Activated naive CD4-positive, alpha-beta T cell treated with anti-CD3 and anti-CD28 coated beads, Interleukin-2, amount 50 U/mL, for 24 hours (primary cell): ENCODE results near the gene CELF2.
"Not testable (repeated sequence)": the region's sequence is repeated elsewhere in the genome, so short reads cannot be mapped to it uniquely, and the experiment has no call there.

ENCODE experiments used
- H3K27ac Mint-ChIP-seq: one replicate; pipeline ENCODE4 v1.8.0; 2021; ENCODE audit warnings: mild to moderate bottlenecking, mixed read lengths
- H3K27me3 Mint-ChIP-seq: one replicate; pipeline ENCODE4 v1.8.0; 2021; ENCODE audit warnings: mixed read lengths
- H3K36me3 Mint-ChIP-seq: one replicate; pipeline ENCODE4 v1.8.0; 2021; ENCODE audit warnings: mixed read lengths
- H3K4me1 Mint-ChIP-seq: one replicate; pipeline ENCODE4 v1.8.0; 2021; ENCODE audit warnings: mixed read lengths
- H3K4me3 Mint-ChIP-seq: one replicate; pipeline ENCODE4 v1.8.0; 2021; ENCODE audit warnings: mild to moderate bottlenecking, mixed read lengths
- H3K9me3 Mint-ChIP-seq: one replicate; pipeline ENCODE4 v1.8.0; 2021; ENCODE audit warnings: mixed read lengths

The CELF2 gene

GRCh38 chr10:11179516-11180105 is 161.9 kb downstream of the CELF2 start:
- peaks cover 37% of the 10 kb centered on the region for H3K4me1 Mint-ChIP-seq
- no peaks in the 10 kb centered on the region for H3K9me3 Mint-ChIP-seq
- H3K4me3 Mint-ChIP-seq, result no peak overlapping the region
- H3K36me3 Mint-ChIP-seq, result peaks cover 39% of the 10 kb centered on the region
- no peaks in the 10 kb centered on the region for H3K27me3 Mint-ChIP-seq
- peak overlapping the region; percentile 99 for H3K27ac Mint-ChIP-seq

GRCh38 chr10:11180228-11180627 is 162.6 kb downstream of the CELF2 start:
- no peaks in the 10 kb centered on the region for H3K9me3 Mint-ChIP-seq
- no peaks in the 10 kb centered on the region for H3K27me3 Mint-ChIP-seq
- H3K4me1 Mint-ChIP-seq, result peaks cover 43% of the 10 kb centered on the region
- H3K4me3 Mint-ChIP-seq, result no peak overlapping the region
- peak overlapping the region; percentile 99 for H3K27ac Mint-ChIP-seq
- peaks cover 41% of the 10 kb centered on the region for H3K36me3 Mint-ChIP-seq

GRCh38 chr10:11181978-11182377 is 164.3 kb downstream of the CELF2 start:
- Mint-ChIP-seq H3K27me3 (no peaks in the 10 kb centered on the region), H3K27ac (peak overlapping the region; percentile 91), H3K36me3 (peaks cover 55% of the 10 kb centered on the region), H3K9me3 (peaks cover 5% of the 10 kb centered on the region), H3K4me3 (peak overlapping the region; percentile 50), H3K4me1 (peaks cover 59% of the 10 kb centered on the region)

GRCh38 chr10:11183015-11183414 is 165.3 kb downstream of the CELF2 start:
- H3K27me3 Mint-ChIP-seq, result no peaks in the 10 kb centered on the region
- peaks cover 5% of the 10 kb centered on the region for H3K9me3 Mint-ChIP-seq
- H3K4me1 Mint-ChIP-seq, result peaks cover 70% of the 10 kb centered on the region
- H3K36me3 Mint-ChIP-seq, result peaks cover 59% of the 10 kb centered on the region
- peak overlapping the region; percentile 50 for H3K4me3 Mint-ChIP-seq
- peak overlapping the region; percentile 91 for H3K27ac Mint-ChIP-seq

- Mint-ChIP-seq H3K27me3 (no peaks in the 10 kb centered on the region), H3K9me3 (peaks cover 5% of the 10 kb centered on the region), H3K4me1 (peaks cover 81% of the 10 kb centered on the region), H3K27ac (peak overlapping the region; percentile 89), H3K4me3 (peak overlapping the region; percentile 34), H3K36me3 (peaks cover 61% of the 10 kb centered on the region)
Observed at GRCh38 chr10:11184093-11184492, 166.4 kb downstream of the CELF2 start.

- H3K4me1 Mint-ChIP-seq, result peaks cover 92% of the 10 kb centered on the region
- H3K27me3 Mint-ChIP-seq, H3K9me3 Mint-ChIP-seq, H3K4me3 Mint-ChIP-seq: not testable (repeated sequence)
- H3K36me3 Mint-ChIP-seq, result peaks cover 65% of the 10 kb centered on the region
- peak overlapping the region; percentile 31 for H3K27ac Mint-ChIP-seq
Observed at GRCh38 chr10:11185128-11185665, 167.5 kb downstream of the CELF2 start.

- peaks cover 63% of the 10 kb centered on the region for H3K36me3 Mint-ChIP-seq
- no peaks in the 10 kb centered on the region for H3K27me3 Mint-ChIP-seq
- peaks cover 99% of the 10 kb centered on the region for H3K4me1 Mint-ChIP-seq
- H3K9me3 Mint-ChIP-seq, result peaks cover 5% of the 10 kb centered on the region
- peak overlapping the region; percentile 81 for H3K4me3 Mint-ChIP-seq
- H3K27ac Mint-ChIP-seq, result peak overlapping the region; percentile 94
Observed at GRCh38 chr10:11186374-11186773, 168.7 kb downstream of the CELF2 start.

- H3K27ac Mint-ChIP-seq, result peak overlapping the region; percentile 97
- H3K4me3 Mint-ChIP-seq, result peak overlapping the region; percentile 49
- H3K27me3 Mint-ChIP-seq, result no peaks in the 10 kb centered on the region
- H3K9me3 Mint-ChIP-seq, result peaks cover 5% of the 10 kb centered on the region
- peaks cover 95% of the 10 kb centered on the region for H3K4me1 Mint-ChIP-seq
- peaks cover 48% of the 10 kb centered on the region for H3K36me3 Mint-ChIP-seq
Observed at GRCh38 chr10:11189582-11190376, 172.1 kb downstream of the CELF2 start.

GRCh38 chr10:11191190-11191589 is 173.5 kb downstream of the CELF2 start:
- peaks cover 40% of the 10 kb centered on the region for H3K36me3 Mint-ChIP-seq
- peak overlapping the region; percentile 97 for H3K27ac Mint-ChIP-seq
- no peaks in the 10 kb centered on the region for H3K27me3 Mint-ChIP-seq
- peaks cover 96% of the 10 kb centered on the region for H3K4me1 Mint-ChIP-seq
- H3K4me3 Mint-ChIP-seq, result peak overlapping the region; percentile 15
- peaks cover 3% of the 10 kb centered on the region for H3K9me3 Mint-ChIP-seq

- Mint-ChIP-seq H3K36me3 (peaks cover 36% of the 10 kb centered on the region), H3K4me3 (peak overlapping the region; percentile 15), H3K27ac (peak overlapping the region; percentile 97), H3K27me3 (no peaks in the 10 kb centered on the region), H3K4me1 (peaks cover 95% of the 10 kb centered on the region), H3K9me3 (no peaks in the 10 kb centered on the region)
Observed at GRCh38 chr10:11191678-11192077, 174.0 kb downstream of the CELF2 start.

- H3K9me3 Mint-ChIP-seq, result no peaks in the 10 kb centered on the region
- H3K4me3 Mint-ChIP-seq, result peak overlapping the region; percentile 24
- H3K36me3 Mint-ChIP-seq, result peaks cover 37% of the 10 kb centered on the region
- H3K4me1 Mint-ChIP-seq, result peaks cover 95% of the 10 kb centered on the region
- H3K27me3 Mint-ChIP-seq, result no peaks in the 10 kb centered on the region
- peak overlapping the region; percentile 97 for H3K27ac Mint-ChIP-seq
Observed at GRCh38 chr10:11192304-11193000, 174.8 kb downstream of the CELF2 start.

GRCh38 chr10:11193001-11193551 is 175.4 kb downstream of the CELF2 start:
- Mint-ChIP-seq H3K4me3 (peak overlapping the region; percentile 24), H3K36me3 (peaks cover 34% of the 10 kb centered on the region), H3K4me1 (peaks cover 95% of the 10 kb centered on the region), H3K27ac (peak overlapping the region; percentile 97), H3K27me3 (no peaks in the 10 kb centered on the region), H3K9me3 (no peaks in the 10 kb centered on the region)

GRCh38 chr10:11194859-11195586 is 177.4 kb downstream of the CELF2 start:
- Mint-ChIP-seq H3K36me3 (peaks cover 25% of the 10 kb centered on the region), H3K4me1 (peaks cover 95% of the 10 kb centered on the region), H3K4me3 (peak overlapping the region; percentile 17), H3K27me3 (no peaks in the 10 kb centered on the region), H3K27ac (peak overlapping the region; percentile 92), H3K9me3 (no peaks in the 10 kb centered on the region)

- peak overlapping the region; percentile 92 for H3K27ac Mint-ChIP-seq
- no peaks in the 10 kb centered on the region for H3K27me3 Mint-ChIP-seq
- H3K36me3 Mint-ChIP-seq, result peaks cover 31% of the 10 kb centered on the region
- peaks cover 95% of the 10 kb centered on the region for H3K4me1 Mint-ChIP-seq
- H3K4me3 Mint-ChIP-seq, result peak overlapping the region; percentile 17
- H3K9me3 Mint-ChIP-seq, result no peaks in the 10 kb centered on the region
Observed at GRCh38 chr10:11195623-11196022, 178.0 kb downstream of the CELF2 start.

- peak overlapping the region; percentile 91 for H3K27ac Mint-ChIP-seq
- no peaks in the 10 kb centered on the region for H3K27me3 Mint-ChIP-seq
- no peak overlapping the region for H3K4me3 Mint-ChIP-seq
- peaks cover 95% of the 10 kb centered on the region for H3K4me1 Mint-ChIP-seq
- H3K9me3 Mint-ChIP-seq, result no peaks in the 10 kb centered on the region
- H3K36me3 Mint-ChIP-seq, result peaks cover 41% of the 10 kb centered on the region
Observed at GRCh38 chr10:11197266-11197712, 179.6 kb downstream of the CELF2 start.
